NCI-H345 treated with DMSO at 0.1 percent for 48 hours (cell line): ENCODE results near the gene SNX10.

Experiments
- DNase-seq: peaks from one replicate; lab custom pipeline; 2025; ENCODE audit not compliant: unreplicated experiment; lab: John Stamatoyannopoulos, UW

The SNX10 gene

DNA sequence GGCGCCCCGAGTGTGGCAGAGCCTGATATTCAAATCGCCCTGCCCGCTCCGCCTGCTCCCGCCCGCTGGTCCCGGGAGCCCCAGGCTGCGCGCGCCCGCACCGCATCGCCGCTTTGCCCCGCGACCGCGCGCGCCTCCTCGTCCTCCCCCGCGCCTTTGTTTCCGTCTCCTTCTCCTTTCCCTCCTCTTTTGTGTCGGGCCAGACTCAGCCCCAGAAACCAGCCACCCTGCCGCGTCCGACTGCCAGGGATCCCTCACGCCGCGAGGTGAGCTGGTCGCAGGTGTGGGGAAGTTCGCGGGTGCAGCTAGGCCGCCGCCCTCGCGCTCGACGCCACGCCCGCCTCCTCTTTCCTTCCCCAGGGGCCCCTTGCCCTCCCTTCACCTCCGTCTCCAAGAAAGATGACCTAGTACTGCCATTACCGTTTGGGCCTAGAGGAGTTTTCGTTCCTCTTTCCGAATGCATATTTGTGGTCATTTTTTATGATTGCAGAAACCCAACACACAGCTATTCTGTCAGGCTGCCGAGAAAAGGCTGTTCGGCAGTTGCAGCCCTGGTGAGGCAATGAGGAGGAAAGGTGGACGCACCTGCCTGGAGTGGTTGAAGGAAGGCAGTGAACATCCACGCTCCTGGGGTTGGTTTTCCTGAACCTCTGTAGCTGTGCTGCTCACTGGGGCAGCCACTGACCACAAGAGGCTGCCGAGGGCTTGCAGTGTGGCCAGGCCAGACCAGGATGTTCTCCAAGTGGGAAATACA, 107.3 kb downstream of the SNX10 start:
- DNase-seq: no peak

- DNase-seq: no peak
These were observed 108.1 kb downstream of the SNX10 start for GRCh38 chr7:26399736-26400135.

DNA sequence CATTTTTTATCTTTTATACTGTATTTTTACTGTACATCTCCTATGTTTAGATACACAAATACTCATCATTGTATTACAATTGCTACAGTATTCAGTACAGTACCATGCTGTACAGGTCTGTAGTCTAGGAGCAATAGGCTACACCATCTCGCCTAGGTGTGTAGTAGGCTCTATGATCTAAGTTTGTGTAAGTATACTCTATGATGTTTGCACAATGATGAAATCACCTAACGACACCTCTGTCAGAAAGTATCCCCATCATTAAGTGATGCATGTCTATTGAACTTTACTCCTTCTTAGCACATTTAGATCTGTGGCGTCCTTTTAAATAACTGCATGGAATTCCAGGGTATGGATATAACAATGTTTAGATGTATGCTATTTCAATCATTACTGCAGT, 112.0 kb downstream of the SNX10 start:
- DNase-seq: no peak

- DNase-seq: no peak
These were observed 112.7 kb downstream of the SNX10 start for GRCh38 chr7:26404189-26404996.

GRCh38 chr7:26406433-26406832, 114.8 kb downstream of the SNX10 start:
- DNase-seq: no peak

- no peak for DNase-seq
These were observed 118.2 kb downstream of the SNX10 start for GRCh38 chr7:26409661-26410547.

DNA sequence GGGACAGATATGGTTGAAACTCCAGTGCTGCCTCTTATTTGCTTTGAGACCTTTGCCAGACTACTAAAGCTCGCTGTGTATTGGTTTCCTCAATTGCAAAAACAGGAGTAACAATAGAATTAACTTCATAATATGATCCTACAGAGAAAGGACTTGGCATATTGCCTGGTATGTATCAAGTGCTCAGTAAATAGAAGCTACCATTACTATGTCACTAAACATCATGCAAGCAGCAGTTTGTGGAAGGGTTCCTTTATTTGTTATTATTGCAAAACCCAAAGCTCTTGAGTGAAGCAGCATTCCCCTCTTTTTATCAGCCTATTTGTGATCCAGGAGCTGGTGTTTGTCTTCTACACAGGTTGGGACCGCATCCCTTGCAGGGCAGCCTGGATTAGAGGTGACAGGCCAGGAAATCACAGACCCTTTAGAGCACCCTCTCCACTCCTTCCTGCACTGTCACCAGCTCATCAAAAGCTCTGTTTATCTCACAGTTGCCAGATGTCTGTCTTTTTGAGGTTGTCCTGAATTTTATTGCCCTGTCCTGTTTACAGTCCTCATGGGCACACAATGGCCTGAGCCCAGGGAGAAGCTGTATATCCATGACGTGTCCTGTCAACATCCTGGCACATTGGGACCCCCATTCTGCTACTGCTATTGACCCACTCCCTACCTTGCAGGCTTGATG, 121.5 kb downstream of the SNX10 start:
- DNase-seq: peak; percentile 99

GRCh38 chr7:26416004-26416403, 124.3 kb downstream of the SNX10 start:
- no peak for DNase-seq

- DNase-seq: no peak
These were observed 126.3 kb downstream of the SNX10 start for GRCh38 chr7:26417911-26418413.

GRCh38 chr7:26419198-26419597, 127.5 kb downstream of the SNX10 start:
- DNase-seq: no peak

GRCh38 chr7:26420422-26421019, 128.9 kb downstream of the SNX10 start:
- DNase-seq: no peak

- no peak for DNase-seq
These were observed 131.1 kb downstream of the SNX10 start for GRCh38 chr7:26422761-26423160.

GRCh38 chr7:26423436-26423835, 131.8 kb downstream of the SNX10 start:
- no peak for DNase-seq
